Stomach (tissue), 4 donors: ENCODE results near the gene LRFN2.

Experiments used
- CTCF ChIP-seq, 7 experiments: fragments of 450-650 bp in 4 of 7; fragments of 200-600 bp in 3 of 7; sonication (generic) in 3 of 7; IDR thresholded peaks; one replicate each; pipeline ENCODE4 v1.5.1; 2016 to 2019; ENCODE audit warnings: antibody characterized with exemption in 7 of 7, control low read depth in 2 of 7, mild to moderate bottlenecking in 1 of 7
- EP300 ChIP-seq: sonication (generic); formaldehyde crosslinking; IDR thresholded peaks from one replicate; pipeline ENCODE4 v1.6.1; 2017; ENCODE audit warnings: antibody characterized with exemption
- POLR2A ChIP-seq, 4 donors: fragments of 450-650 bp; IDR thresholded peaks; one replicate each; pipeline ENCODE4 v1.6.1; 2016; ENCODE audit warnings: antibody characterized with exemption in 4 of 4, control low read depth in 2 of 4, mild to moderate bottlenecking in 1 of 4, moderate library complexity in 1 of 4

- TF ChIP-seq CTCF (IDR thresholded peaks at IDR 0.05): no peak
- no peak for TF ChIP-seq POLR2A (IDR thresholded peaks at IDR 0.05)
- TF ChIP-seq EP300: no peak
Observed at GRCh38 chr6:40620574-40621240, 33.5 kb upstream of the LRFN2 start.
